Measurements from ENCODE around the gene BNIP5. TPM values are rescaled to one million over a fixed set of nuclear protein-coding genes. Genes with fewer than 3 reads are reported as not detected.

Gene BNIP5
- total RNA-seq, 1 donor from 2014 or later = not detected

DNA sequence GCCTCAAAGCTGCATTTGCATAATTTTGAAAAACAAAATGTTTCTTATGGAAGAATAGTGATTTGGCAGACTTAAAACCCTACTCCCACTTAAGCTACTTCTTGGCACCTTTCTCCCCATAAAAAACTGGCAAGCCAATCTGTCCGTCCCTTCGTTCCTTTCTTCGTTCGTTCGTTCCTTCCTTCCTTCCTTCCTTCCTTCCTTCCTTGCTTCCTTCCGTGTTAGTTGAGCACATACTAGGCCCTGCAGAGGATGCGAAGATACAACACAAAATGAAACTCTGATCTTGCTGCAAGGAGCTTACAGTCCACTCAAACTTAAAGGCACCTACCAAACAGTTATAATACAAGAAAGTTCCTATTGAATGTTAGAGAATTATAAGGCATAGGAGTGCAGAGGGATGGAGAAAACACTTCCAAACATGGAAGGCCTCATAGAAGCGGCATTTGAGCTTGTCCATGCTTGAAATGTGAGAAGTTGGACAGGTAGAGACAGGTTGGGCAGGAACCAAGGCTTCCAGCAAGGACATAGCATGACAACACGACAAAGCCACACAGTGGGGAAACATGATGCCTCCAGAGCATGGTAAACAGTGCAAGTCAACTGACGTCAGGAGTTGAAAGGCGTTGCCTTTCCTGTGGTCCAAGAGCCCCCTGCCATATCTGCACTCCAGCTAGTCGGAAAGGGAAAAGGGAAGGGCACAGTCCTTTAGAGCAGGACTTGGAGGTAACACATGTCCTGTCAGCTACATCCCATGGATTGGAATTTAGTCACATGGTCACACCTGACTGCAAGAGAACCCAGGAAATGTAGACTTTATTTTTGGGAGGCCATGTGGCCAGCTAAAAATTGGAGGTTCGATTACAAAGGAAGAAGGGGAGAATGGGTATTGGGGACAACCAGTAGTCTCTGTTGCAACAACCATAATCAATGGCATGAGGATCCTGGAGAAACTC lies 59.8 kb downstream of the BNIP5 start:
- DNase-seq (ENCODE audit: low spot score) = no peak
- intact Hi-C loops (cut with DNase I) = no loop called here

GRCh38 chr6:36273802-36274514 lies 62.7 kb downstream of the BNIP5 start:
- intact Hi-C loops (cut with DNase I) = no loop called here
- no peak for DNase-seq (ENCODE audit: low spot score)

- intact Hi-C loops (cut with DNase I) = no loop called here
- DNase-seq (ENCODE audit: low spot score) = no peak
These were observed 63.6 kb downstream of the BNIP5 start for GRCh38 chr6:36273067-36273466.

- intact Hi-C loops (cut with DNase I) = no loop called here
- DNase-seq (ENCODE audit: low spot score) = no peak
These were observed 64.5 kb downstream of the BNIP5 start for GRCh38 chr6:36272234-36272633.

- DNase-seq (ENCODE audit: low spot score) = no peak
- intact Hi-C loops (cut with DNase I) = no loop called here
These were observed 66.6 kb downstream of the BNIP5 start, which contains the start of gene PNPLA1 for GRCh38 chr6:36269834-36270705. Gene PNPLA1 (plus strand): TSS chr6:36270060. CDS start chr6:36270460, 400 bp downstream.

GRCh38 chr6:36268478-36269275 lies 68.0 kb downstream of the BNIP5 start:
- DNase-seq (ENCODE audit: low spot score) = no peak

DNA sequence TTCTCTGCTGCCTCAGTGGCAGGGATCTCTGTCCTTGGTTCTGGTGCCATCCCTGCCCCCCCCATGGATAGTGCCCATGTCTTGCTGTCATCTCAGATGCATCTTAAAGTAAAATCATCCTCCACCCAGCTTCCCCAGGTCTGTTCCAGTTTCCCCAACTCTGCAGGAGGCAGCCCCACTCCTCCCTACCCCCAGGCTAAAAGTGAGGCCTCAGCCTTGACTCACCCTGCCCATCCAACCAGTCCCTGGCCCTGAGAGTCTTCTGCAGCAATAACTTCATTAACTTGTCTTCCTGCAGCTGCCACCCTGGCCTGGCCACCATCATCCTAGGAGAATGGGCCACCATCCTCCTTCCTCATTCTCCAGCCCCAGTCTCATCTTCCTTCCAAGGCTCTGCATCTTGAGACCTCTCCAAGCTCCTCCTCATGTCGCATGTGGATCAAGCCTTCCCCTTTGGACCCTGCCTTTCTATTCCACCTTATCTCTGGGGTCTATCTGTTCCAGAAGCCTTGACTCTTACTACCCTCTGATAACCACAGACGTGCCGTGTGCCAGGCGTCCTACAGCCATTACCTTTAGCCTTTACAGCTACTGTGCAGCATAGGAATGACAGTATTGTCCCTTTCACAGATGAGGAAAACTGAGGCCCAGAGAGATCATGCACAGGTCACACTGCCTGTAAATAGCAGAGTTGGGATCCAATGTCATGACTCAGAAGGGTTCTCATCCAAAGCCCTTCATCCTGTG lies 68.8 kb downstream of the BNIP5 start:
- DNase-seq (ENCODE audit: low spot score) = no peak
- intact Hi-C loops (cut with DNase I) = no loop called here

More at GRCh38 chr6:36268478-36269275, 68.0 kb downstream of the BNIP5 start:
- intact Hi-C loops (cut with DNase I) = no loop called here

- no peak for DNase-seq (ENCODE audit: low spot score)
- intact Hi-C loops (cut with DNase I) = no loop called here
These were observed 69.6 kb downstream of the BNIP5 start for GRCh38 chr6:36266913-36267644.

Other genes with a start within 250 kb of the BNIP5 start
- gene MAPK13, start 206.4 kb downstream of the BNIP5 start, total RNA-seq = 1.6 TPM
- 19.6 TPM for gene BRPF3, start 140.1 kb downstream of the BNIP5 start, total RNA-seq
- not detected for gene PNPLA1, start 66.8 kb downstream of the BNIP5 start, total RNA-seq
- gene ETV7, start 50.8 kb upstream of the BNIP5 start, total RNA-seq = 0.13 TPM
- gene PXT1, start 106.0 kb upstream of the BNIP5 start, total RNA-seq = 0.22 TPM
- 29.6 TPM for gene KCTD20, start 106.1 kb upstream of the BNIP5 start, total RNA-seq
- 31.6 TPM for gene STK38, start 210.6 kb upstream of the BNIP5 start, total RNA-seq

All from cardiac septum (tissue), 1 donor.